Right cardiac atrium (tissue), 5 donors: ENCODE data around the gene KNDC1. TPM values are rescaled to one million over a fixed set of nuclear protein-coding genes. Genes with fewer than 3 reads are reported as not detected.
"Not testable (repeated sequence)": the region's sequence is repeated elsewhere in the genome, so short reads cannot be mapped to it uniquely, and the experiment has no call there.

Experiments used
- ATAC-seq, 2 donors: fragments of 200-7000 bp; cut with Tn5 transposase; one replicate each; pipeline versions ENCODE4 v1.8.0 to v1.9.1; 2020; ENCODE audit warnings: moderate library complexity in 2 of 2, mild to moderate bottlenecking in 1 of 2
- DNase-seq, 3 donors: peaks; one replicate each; pipeline ENCODE4 v3.0.0-alpha.2; 2020
- H3K27ac ChIP-seq: one replicate; pipeline ENCODE4 v1.5.1; 2013; ENCODE audit warnings: mild to moderate bottlenecking, low read length, control low read depth, moderate library complexity
- H3K27me3 ChIP-seq: one replicate; pipeline ENCODE4 v1.6.1; 2013; ENCODE audit not compliant: control insufficient read depth, insufficient read depth
- H3K4me1 ChIP-seq: one replicate; pipeline ENCODE4 v1.6.1; 2013; ENCODE audit warnings: low read length; ENCODE audit not compliant: control insufficient read depth, insufficient read depth
- H3K4me3 ChIP-seq: one replicate; pipeline ENCODE4 v1.5.1; 2013; ENCODE audit warnings: low read length, control low read depth
- H3K9me3 ChIP-seq: one replicate; pipeline ENCODE4 v1.6.1; 2013; ENCODE audit warnings: low read length; ENCODE audit not compliant: control insufficient read depth
- WGBS: extraction: QIAGEN DNeasy Blood & Tissue Kit; methylation state at CpG from one replicate; pipeline ENCODE4 v1.1.7; 2013; 5-methylcytosine and 5-hydroxymethylcytosine counted together
- intact Hi-C, 4 donors: fragments of 100-400 bp; cut with DNase I; formaldehyde crosslinking; loops; one replicate each; pipeline versions ENCODE4 v1.11.0 to v1.14.0; 2022 to 2023
- polyA plus RNA-seq: library from polyadenylated mRNA; stranded (reverse); fragments of 200-250 nt; gene quantifications from one replicate; pipeline ENCODE4 v1.2.3, GENCODE V29; 2013
- total RNA-seq, 4 donors: library from RNA; stranded (reverse); fragmentation: NEBNext Ultra II Directional; extraction: Animal tissue kit (Norgen Biotek cat#: 25700); gene quantifications; one replicate each; pipeline ENCODE4 v1.2.1, GENCODE V29; 2021
- donor health status: healthy with polysubstance abuse.
- donor health status: DM: no; HTN: yes; CAD: no.
- donor health status: DM: no; HTN: no; CAD: no.
- donor health status: DM: no; HTN: yes; CAD: no; lungs with severe emphysema.
- donor health status: DM: yes; HTN: yes; CAD: no.

Gene KNDC1
- total and polyA plus RNA-seq, 5 donors: 0.23 to 1.4 (median 0.50) TPM

- DNase-seq, ATAC-seq, intact Hi-C loops, H3K9me3 ChIP-seq, H3K27ac ChIP-seq, H3K4me3 ChIP-seq, H3K27me3 ChIP-seq, H3K4me1 ChIP-seq: not testable (repeated sequence)
- WGBS: 59% methylated on average over 8 of the region's 10 CpGs
These were observed 74.8 kb downstream of the KNDC1 start for GRCh38 chr10:133234796-133235195.

- peak; percentile 7 to 20 for ATAC-seq
- no peak overlapping the region for H3K4me3 ChIP-seq
These were observed 75.3 kb downstream of the KNDC1 start for GRCh38 chr10:133235265-133235855.

GRCh38 chr10:133235932-133236331, 75.9 kb downstream of the KNDC1 start:
- intact Hi-C loops: no loop called here
- Histone ChIP-seq H3K27me3 (no peaks in the 10 kb centered on the region), H3K4me3 (no peak overlapping the region), H3K27ac (no peak overlapping the region), H3K9me3 (no peaks in the 10 kb centered on the region), H3K4me1 (no peaks in the 10 kb centered on the region)
- WGBS: 1% methylated on average over 18 of the region's 18 CpGs
- DNase-seq (peak in 2 of 3 donors; percentile 34 to 55), ATAC-seq (no peak)

More at GRCh38 chr10:133235265-133235855, 75.3 kb downstream of the KNDC1 start:
- 3% methylated on average over 48 of the region's 48 CpGs for WGBS
- DNase-seq: peak in 2 of 3 donors; percentile 65 to 68
- no peaks in the 10 kb centered on the region for H3K4me1 ChIP-seq
- intact Hi-C loops: no loop called here
- no peak overlapping the region for H3K27ac ChIP-seq
- no peaks in the 10 kb centered on the region for H3K27me3 ChIP-seq
- no peaks in the 10 kb centered on the region for H3K9me3 ChIP-seq

GRCh38 chr10:133236401-133237240, 76.6 kb downstream of the KNDC1 start:
- under 1% methylated on average over 103 of the region's 103 CpGs for WGBS
- ATAC-seq (no peak), DNase-seq (peak in 2 of 3 donors; percentile 58 to 63)
- Histone ChIP-seq H3K4me3 (peak overlapping the region; percentile 8), H3K9me3 (no peaks in the 10 kb centered on the region), H3K27ac (no peak overlapping the region), H3K4me1 (no peaks in the 10 kb centered on the region), H3K27me3 (no peaks in the 10 kb centered on the region)
- intact Hi-C loops: no loop called here

GRCh38 chr10:133237241-133237587, 77.2 kb downstream of the KNDC1 start:
- Histone ChIP-seq H3K4me1 (no peaks in the 10 kb centered on the region), H3K27ac (no peak overlapping the region), H3K9me3 (no peaks in the 10 kb centered on the region), H3K4me3 (no peak overlapping the region), H3K27me3 (no peaks in the 10 kb centered on the region)
- ATAC-seq (no peak), DNase-seq (peak in 1 of 3 donors; percentile 15)
- intact Hi-C loops: no loop called here
- 3% methylated on average over 32 of the region's 32 CpGs for WGBS

GRCh38 chr10:133237588-133238465, 77.8 kb downstream of the KNDC1 start, which contains the start of gene VENTX:
VENTX (plus strand) TSS chr10:133237855; CDS start chr10:133237915, 60 bp downstream.
- Histone ChIP-seq H3K27me3 (no peaks in the 10 kb centered on the region), H3K27ac (no peak within 1 kb of the TSS), H3K4me1 (no peaks in the 10 kb centered on the region), H3K9me3 (no peaks in the 10 kb centered on the region), H3K4me3 (peak within 1 kb of the TSS; percentile 8)
- intact Hi-C loops: no loop called here
- no peak for ATAC-seq
- 10% methylated on average over 60 of the region's 60 CpGs for WGBS
- DNase-seq: peak in 2 of 3 donors; percentile 34 to 56

GRCh38 chr10:133238466-133238804, 78.4 kb downstream of the KNDC1 start:
- no peaks in the 10 kb centered on the region for H3K27me3 ChIP-seq
- intact Hi-C loops: no loop called here
- no peaks in the 10 kb centered on the region for H3K9me3 ChIP-seq
- 29% methylated on average over 15 of the region's 15 CpGs for WGBS
- no peaks in the 10 kb centered on the region for H3K4me1 ChIP-seq
- peak in 1 of 3 donors; percentile 29 for DNase-seq
- H3K4me3 ChIP-seq: no peak overlapping the region
- no peak for ATAC-seq
- no peak overlapping the region for H3K27ac ChIP-seq

- DNase-seq (peak in 2 of 3 donors; percentile 37 to 58), ATAC-seq (no peak)
- no peaks in the 10 kb centered on the region for H3K4me1 ChIP-seq
- H3K27ac ChIP-seq: no peak overlapping the region
- no peak overlapping the region for H3K4me3 ChIP-seq
- H3K27me3 ChIP-seq: no peaks in the 10 kb centered on the region
- WGBS: 69% methylated on average over 15 of the region's 15 CpGs
- intact Hi-C loops: no loop called here
- no peaks in the 10 kb centered on the region for H3K9me3 ChIP-seq
These were observed 80.0 kb downstream of the KNDC1 start for GRCh38 chr10:133239990-133240389.

GRCh38 chr10:133241501-133242205, 81.6 kb downstream of the KNDC1 start:
- peak in 2 of 3 donors; percentile 35 to 39 for DNase-seq
- intact Hi-C loops: no loop called here
- 66% methylated on average over 25 of the region's 25 CpGs for WGBS

GRCh38 chr10:133242611-133243356, 82.8 kb downstream of the KNDC1 start:
- H3K27ac ChIP-seq: no peak overlapping the region
- ATAC-seq (no peak), DNase-seq (peak in 2 of 3 donors; percentile 33)
- H3K4me3 ChIP-seq: no peak overlapping the region
- H3K4me1 ChIP-seq: no peaks in the 10 kb centered on the region
- no peaks in the 10 kb centered on the region for H3K27me3 ChIP-seq
- no peaks in the 10 kb centered on the region for H3K9me3 ChIP-seq
- 69% methylated on average over 27 of the region's 27 CpGs for WGBS
- intact Hi-C loops: no loop called here

More at GRCh38 chr10:133241501-133242205, 81.6 kb downstream of the KNDC1 start:
- Histone ChIP-seq H3K4me1 (no peaks in the 10 kb centered on the region), H3K4me3 (no peak overlapping the region), H3K9me3 (no peaks in the 10 kb centered on the region), H3K27me3 (no peaks in the 10 kb centered on the region), H3K27ac (no peak overlapping the region)
- no peak for ATAC-seq
